GM21737 (cell line): Measurements from ENCODE around the gene WNT1.

ENCODE experiments used
- ATAC-seq: cut with Tn5 transposase; IDR thresholded peaks from one replicate; pipeline ENCODE4 v1.9.1; 2021; ENCODE audit warnings: mild to moderate bottlenecking, moderate library complexity; ENCODE audit not compliant: unreplicated experiment

The WNT1 gene

DNA sequence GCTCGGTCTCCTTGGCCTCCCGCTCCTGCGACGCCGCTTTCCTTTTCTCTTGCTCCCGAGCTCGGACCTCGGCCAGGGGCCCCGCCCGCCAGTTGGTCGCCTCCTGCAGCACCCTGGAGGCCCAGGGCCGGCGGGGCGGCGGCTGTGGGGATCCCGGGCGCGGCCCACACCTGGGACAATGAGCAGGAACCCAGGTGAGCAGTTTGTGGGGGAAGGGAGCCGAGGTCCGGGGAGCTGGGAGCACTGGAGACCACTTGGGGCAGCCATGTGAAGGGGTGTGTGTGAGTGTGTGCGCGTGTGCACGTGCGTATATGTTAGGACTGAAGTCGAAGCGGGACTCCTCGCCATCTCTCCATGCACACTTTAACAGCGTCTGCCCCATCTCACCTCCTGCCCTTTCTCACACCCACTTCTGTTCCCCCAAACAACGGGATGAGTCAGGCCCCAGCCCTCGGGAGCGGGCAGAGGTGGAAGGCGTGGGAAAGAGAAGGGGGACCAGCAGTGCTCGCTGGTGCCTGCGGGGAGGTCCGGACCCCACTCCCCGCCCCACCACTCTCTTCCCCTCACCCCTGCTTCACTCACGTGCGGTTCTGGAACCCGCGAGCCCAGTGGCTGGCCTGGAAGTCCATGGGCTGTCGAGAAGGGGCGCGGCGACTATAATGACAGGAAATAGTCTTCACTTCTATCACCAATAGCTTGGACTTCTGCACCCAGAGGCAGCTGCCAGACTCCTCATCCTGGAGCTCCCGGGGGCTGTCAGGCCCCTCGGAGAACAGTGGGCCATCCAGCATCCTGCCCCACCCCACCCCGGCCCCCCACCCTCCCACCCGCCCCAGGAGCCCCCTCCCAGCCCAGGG is 20.6 kb downstream of the WNT1 start:
- peak; percentile 10 for ATAC-seq

- ATAC-seq = peak; percentile 30
Measured at GRCh38 chr12:48999371-49000131, 21.4 kb downstream of the WNT1 start, which contains the start of gene DDN. Gene DDN (minus strand): TSS chr12:48999375. CDS start chr12:48999287, 88 bp downstream.

DNA sequence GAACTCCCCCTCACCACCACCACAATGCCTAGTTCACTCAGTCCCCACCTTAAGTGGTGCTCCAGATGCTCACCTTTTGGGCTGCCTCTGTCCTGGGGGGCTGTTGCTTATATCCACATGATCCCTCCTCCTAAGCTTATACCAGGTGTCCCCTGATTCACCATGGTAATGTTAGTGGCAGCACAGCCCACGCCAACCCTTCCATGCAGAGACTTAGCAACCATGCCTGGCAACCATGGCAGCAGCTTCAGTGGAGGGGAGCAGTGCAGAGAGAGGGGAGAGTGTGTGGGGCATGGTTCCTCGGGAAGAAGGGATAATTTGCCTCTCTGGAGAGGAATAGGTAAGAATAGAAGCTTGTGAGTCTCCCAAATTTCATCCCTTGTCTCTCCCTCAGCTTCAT is 22.2 kb downstream of the WNT1 start:
- no peak for ATAC-seq

GRCh38 chr12:49008943-49009342 is 30.8 kb downstream of the WNT1 start:
- ATAC-seq = no peak

- ATAC-seq = no peak
Measured at GRCh38 chr12:49010092-49010668, 32.1 kb downstream of the WNT1 start.

- ATAC-seq = no peak
Measured at GRCh38 chr12:49012739-49013138, 34.6 kb downstream of the WNT1 start.

- ATAC-seq = no peak
Measured at GRCh38 chr12:49013428-49013827, 35.3 kb downstream of the WNT1 start.

- ATAC-seq = no peak
Measured at GRCh38 chr12:49014547-49014946, 36.4 kb downstream of the WNT1 start.

DNA sequence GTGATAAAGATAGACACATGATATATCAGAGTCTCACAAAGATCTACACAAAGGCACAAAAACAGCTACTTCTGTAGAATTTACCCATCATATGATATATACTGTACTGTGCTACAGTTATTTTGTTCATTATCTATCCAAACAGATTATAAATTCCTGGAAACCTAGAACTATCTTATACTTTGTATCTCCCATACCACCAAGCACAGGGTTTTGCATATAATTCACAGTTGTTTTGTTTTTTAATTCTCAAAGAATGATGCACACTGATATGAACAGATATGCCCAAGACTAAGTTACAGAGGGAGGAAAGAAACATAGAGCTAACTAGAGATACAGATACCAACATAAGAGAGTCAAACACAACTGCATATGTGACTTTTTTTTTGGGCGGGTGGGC is 37.1 kb downstream of the WNT1 start:
- ATAC-seq = no peak

DNA sequence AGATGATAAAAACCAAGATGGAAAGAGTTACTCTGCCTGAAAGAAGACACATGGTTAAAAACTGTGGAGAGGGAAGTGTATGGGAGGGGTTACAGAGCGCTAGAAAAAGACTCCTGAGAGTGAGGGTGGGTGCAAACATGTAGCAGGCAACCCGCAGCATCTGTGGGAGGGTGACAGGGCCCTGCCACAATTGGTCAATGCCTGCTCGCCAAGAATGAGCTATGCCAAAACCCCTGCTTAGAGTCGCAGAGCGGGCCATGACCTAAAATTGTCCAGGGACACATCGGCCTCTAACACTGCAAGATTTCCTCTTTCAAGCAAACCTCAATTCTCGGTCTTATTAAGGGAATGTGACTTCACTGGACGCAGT is 39.8 kb downstream of the WNT1 start:
- peak; percentile 16 for ATAC-seq

DNA sequence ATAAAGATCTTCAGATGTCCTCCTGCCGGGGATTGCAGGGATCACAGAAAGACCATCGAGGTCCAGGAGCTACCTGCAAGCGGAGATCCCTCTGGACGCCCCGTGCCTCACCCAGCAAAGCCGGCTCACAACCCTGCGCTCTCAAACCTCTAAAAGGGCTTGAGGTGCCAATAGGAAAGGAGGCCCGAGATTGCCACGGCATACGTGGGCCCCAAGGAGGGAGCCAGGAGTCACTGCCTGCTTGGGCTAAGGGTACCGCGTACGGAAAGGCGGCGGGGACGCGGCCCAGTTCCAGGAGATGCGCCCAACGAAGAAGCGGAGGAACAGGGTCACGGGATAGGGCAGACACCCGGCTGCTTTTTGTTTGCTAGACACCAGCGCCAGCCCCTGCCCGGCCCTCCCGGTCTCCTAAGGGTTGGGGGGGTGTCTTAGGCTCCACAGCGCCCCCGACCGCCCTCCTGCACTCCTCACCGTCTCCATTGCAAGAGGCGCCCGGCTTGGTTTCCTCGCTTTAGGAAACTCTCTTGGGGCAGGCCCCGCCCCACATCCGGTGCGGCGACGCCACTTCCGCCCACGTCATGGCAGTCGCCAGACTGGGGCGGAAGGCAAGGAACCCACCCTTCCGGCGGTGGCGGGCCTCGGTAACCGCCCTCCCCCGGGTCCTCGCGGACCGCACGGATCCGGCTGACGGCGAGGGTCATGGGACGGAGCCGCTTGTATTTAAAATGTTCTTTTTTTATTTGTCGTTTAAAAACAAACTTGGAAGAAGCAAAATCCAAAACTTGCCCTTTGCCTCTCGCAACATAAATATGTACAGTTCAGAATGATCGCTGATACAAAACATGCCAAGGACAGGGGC is 40.4 kb downstream of the WNT1 start, which contains the start of gene PRKAG1:
Gene PRKAG1 (minus strand): TSS at position 516 of the 859 bp plus-strand sequence. CDS start 36 bp downstream, at position 480.
- ATAC-seq = peak; percentile 81

GRCh38 chr12:49019120-49019430 is 41.0 kb downstream of the WNT1 start:
- ATAC-seq = no peak

DNA sequence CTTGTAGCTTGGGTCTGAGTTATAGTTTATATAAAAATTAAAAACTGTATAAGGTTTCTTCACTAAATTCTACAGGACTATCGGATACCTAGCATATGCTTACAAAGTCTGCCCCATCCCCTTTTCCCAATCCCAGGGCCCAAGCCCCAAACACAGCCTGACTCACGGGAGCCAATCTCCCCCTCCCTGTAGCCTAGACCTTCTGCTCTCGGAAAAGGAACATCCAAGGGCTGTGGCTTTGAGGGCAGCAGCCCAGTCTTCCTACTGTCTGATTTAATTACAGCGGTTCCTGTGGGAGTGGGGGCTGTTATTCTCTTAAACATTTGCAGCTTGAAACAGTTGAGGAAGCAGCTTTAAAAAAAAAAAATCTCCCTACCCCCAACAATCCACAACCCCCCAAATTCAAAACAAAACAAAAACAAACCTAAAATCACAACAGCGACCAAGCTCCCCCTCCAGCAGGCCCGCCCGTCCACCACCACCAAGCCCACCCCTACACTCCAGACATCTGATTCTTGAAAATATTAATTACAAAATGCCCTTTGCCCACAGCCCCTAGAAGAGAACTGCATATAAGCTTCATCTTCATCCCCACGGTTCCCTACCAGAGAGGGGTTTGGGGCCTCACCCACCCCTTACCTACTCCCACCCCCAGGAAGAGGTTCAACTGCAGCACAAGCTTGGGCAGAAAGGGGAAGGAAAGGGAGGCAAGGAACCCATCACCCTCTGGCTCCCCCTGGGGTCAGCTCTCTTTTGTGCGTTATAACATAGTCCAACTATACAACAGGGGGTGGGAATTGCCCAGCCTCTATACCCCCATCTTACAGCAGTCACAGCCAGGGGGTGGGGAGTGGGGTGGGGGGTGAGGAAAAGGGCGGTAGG is 41.6 kb downstream of the WNT1 start:
- no peak for ATAC-seq

GRCh38 chr12:49020441-49020840 is 42.3 kb downstream of the WNT1 start:
- ATAC-seq = no peak

- ATAC-seq = no peak
Measured at GRCh38 chr12:49021292-49021915, 43.3 kb downstream of the WNT1 start.

DNA sequence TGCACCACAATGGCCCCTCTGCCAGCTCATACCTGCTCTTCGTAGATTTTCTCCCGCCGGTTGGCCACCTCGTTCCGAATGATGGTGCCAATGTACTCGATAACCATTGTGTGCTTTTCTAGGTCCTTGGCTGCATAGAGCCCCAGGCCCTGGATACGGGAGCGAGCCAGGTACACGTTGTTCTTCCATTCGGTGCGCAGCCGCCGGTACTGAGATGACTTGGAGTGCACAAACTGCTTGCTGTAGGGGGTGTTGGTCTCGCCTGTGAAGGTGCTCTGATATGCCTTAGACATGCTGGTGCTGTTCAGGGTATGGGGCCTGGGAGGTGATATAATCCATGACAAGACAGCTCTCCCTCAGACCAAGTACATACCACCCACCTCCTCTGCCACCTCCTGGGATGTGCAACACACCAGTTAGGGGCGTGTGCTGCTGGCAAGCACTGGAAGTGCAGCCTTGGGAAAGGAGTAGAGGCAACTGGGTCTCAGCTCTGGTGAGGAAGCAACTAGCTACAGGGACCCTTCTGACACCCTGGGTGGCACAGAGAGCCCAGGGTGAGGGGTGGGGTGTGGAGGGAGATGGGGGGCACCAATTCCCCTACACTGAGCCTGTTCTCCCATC is 44.5 kb downstream of the WNT1 start:
- ATAC-seq = no peak

- ATAC-seq = no peak
Measured at GRCh38 chr12:49023812-49024211, 45.7 kb downstream of the WNT1 start.

DNA sequence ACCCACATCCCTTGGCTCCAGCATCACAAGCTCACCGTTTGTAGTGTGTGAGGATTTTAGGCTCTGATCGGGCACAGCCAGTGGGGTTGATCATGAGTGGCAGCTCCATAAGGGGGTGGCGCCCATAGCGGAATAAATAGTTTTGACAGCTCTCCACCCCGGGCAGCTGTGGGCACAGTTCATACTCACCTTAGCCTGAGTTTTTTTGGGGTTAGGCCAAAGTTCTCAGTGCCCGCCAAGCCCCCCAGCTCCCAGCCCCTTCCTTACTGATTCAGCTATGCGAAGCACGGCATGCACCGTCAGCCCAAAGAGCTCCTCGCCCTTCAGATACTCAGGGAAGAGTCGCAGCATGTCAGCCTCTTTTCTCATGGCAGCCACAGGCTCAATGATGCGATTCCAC is 46.4 kb downstream of the WNT1 start:
- ATAC-seq = no peak

DNA sequence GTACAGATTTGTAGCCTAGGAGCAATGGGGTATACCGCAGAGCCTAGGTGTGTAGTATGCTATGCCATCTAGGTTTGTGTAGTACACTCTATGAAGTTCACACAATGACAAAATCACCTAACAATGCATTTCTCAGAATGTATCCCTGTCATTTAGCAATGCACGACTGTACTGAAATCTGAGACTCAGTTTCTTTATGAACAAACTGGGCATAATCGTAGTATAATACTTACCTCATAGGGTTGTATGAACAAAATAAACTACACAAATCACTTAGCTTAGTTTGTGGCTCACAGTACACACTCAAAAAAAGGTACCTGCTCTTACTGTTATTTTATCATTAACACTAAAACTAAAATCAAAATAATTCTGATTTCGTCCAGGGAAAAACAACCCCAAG is 47.3 kb downstream of the WNT1 start:
- ATAC-seq = no peak
